Spleen (tissue), 11 donors: Measurements from ENCODE around the gene TMEM236. TPM values are rescaled to one million over a fixed set of nuclear protein-coding genes. Genes with fewer than 3 reads are reported as not detected.

Source experiments
- DNase-seq: peaks from one replicate; pipeline ENCODE4 v3.0.0-alpha.2; 2020
- H3K27ac ChIP-seq, 8 donors: fragments of 200-600 bp; sonication (generic) in 7 of 8; 1 replicate in 4 of 8; 2 replicates in 4 of 8; pipeline versions ENCODE4 v1.5.0 to v1.8.0; 2016 to 2021; ENCODE audit warnings: inconsistent platforms in 4 of 8, mild to moderate bottlenecking in 4 of 8, moderate library complexity in 1 of 8
- H3K27me3 ChIP-seq, 7 donors: fragments of 200-600 bp; sonication (generic) in 6 of 7; replicated peaks in 1 of 7; 1 replicate in 4 of 7; 2 replicates in 3 of 7; pipeline versions ENCODE4 v1.5.0 to v1.8.0; 2016 to 2021; ENCODE audit warnings: inconsistent platforms in 3 of 7, mild to moderate bottlenecking in 1 of 7
- H3K36me3 ChIP-seq, 6 donors: fragments of 200-600 bp; sonication (generic) in 5 of 6; 1 replicate in 4 of 6; 2 replicates in 2 of 6; pipeline versions ENCODE4 v1.5.0 to v1.8.0; 2016 to 2021; ENCODE audit warnings: inconsistent platforms in 2 of 6
- H3K4me1 ChIP-seq, 6 donors: fragments of 200-600 bp; sonication (generic) in 5 of 6; 1 replicate in 3 of 6; 2 replicates in 3 of 6; pipeline versions ENCODE4 v1.5.0 to v1.8.0; 2016 to 2021; ENCODE audit warnings: inconsistent platforms in 3 of 6
- H3K4me3 ChIP-seq, 8 donors: fragments of 200-600 bp; sonication (generic) in 7 of 8; 1 replicate in 4 of 8; 2 replicates in 4 of 8; pipeline versions ENCODE4 v1.5.0 to v1.8.0; 2016 to 2021; ENCODE audit warnings: inconsistent platforms in 4 of 8, mild to moderate bottlenecking in 4 of 8, moderate library complexity in 2 of 8
- H3K9me3 ChIP-seq, 8 donors: fragments of 200-600 bp; sonication (generic) in 7 of 8; 1 replicate in 4 of 8; 2 replicates in 4 of 8; pipeline versions ENCODE4 v1.5.0 to v1.8.0; 2016 to 2021; ENCODE audit warnings: inconsistent platforms in 4 of 8
- CTCF ChIP-seq, 11 experiments: fragments of 200-600 bp in 7 of 11; fragments of 450-650 bp in 4 of 11; sonication (generic) in 4 of 11; IDR thresholded peaks in 8 of 11; conservative IDR thresholded peaks in 3 of 11; 1 replicate in 7 of 11; 2 replicates in 4 of 11; pipeline versions ENCODE4 v1.4.0 to v1.8.0; 2016 to 2021; ENCODE audit warnings: antibody characterized with exemption in 11 of 11, inconsistent platforms in 4 of 11, mild to moderate bottlenecking in 1 of 11
- POLR2A ChIP-seq, 3 donors: fragments of 450-650 bp; IDR thresholded peaks; one replicate each; pipeline ENCODE4 v1.5.1; 2017; ENCODE audit warnings: antibody characterized with exemption in 3 of 3, mild to moderate bottlenecking in 1 of 3
- POLR2AphosphoS5 ChIP-seq, 3 donors: sonication (generic); formaldehyde crosslinking; IDR thresholded peaks; one replicate each; pipeline ENCODE4 v1.5.1; 2017; ENCODE audit warnings: antibody characterized with exemption in 3 of 3
- WGBS, 5 donors: extraction: QIAGEN DNeasy Blood & Tissue Kit in 3 of 5; methylation state at CpG; one replicate each; pipeline versions ENCODE4 v1.1.5 to v1.1.7; 2013 to 2018; 5-methylcytosine and 5-hydroxymethylcytosine counted together
- intact Hi-C: fragments of 100-400 bp; cut with DNase I; formaldehyde crosslinking; loops from one replicate; pipeline ENCODE4 v1.15.0; 2023; ENCODE audit warnings: low total_unique reads
- polyA plus RNA-seq, 3 donors: library from polyadenylated mRNA; stranded (reverse); fragments of 200-250 nt; gene quantifications; one replicate each; pipeline ENCODE4 v1.2.1, GENCODE V29; 2013
- total RNA-seq, 7 donors: library from RNA; depleted of rRNA in 3 of 7; stranded (reverse); fragments of >200 nt in 3 of 7; fragmentation: NEBNext Ultra II Directional in 4 of 7; extraction: Animal tissue kit (Norgen Biotek cat#: 25700) in 4 of 7; gene quantifications; one replicate each; pipeline versions ENCODE4 v1.1.0 to v1.2.1, GENCODE V29; 2016 to 2021
- donor health status: healthy with polysubstance abuse.
- donor health status: DM: no; HTN: no; CAD: no; lungs with moderate emphysema.
- donor health status: DM: no; HTN: no; CAD: no.
- donor health status: Bipolar disorder and iron deficiency.
- donor health status: healthy.
- donor health status: DM: no; HTN: no; CAD: no.
- donor health status: DM: yes; HTN: yes; CAD: no.

The TMEM236 gene
- total and polyA plus RNA-seq, 10 donors, result 0.09 to 1.9 (median 0.62) TPM

DNA sequence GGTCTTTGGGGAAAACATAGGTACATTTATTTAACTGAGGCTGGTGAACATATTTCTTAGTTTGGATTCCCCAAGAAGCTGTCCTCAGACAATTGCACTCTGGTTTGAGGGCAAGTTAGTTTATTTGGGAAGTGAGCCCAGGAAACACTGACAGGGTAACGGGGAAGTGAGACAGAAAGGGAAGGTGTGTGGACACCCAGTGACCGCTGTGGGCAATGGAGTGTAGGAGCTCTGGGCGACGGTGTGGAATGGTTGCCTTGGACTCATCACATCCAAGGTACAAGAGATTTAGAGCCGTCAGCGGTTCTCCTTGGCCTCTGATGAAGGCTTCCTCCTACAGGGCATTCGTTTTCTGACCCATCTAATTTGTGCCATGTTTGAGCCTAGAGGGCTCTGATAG, 64.2 kb downstream of the TMEM236 start:
- intact Hi-C loops, result no loop called here
- peaks cover 0 to 73% (median 11%) of the 10 kb centered on the region in 6 donors for H3K4me1 ChIP-seq
- TF ChIP-seq CTCF (IDR thresholded peaks at IDR 0.05 in 8 of 11, conservative IDR thresholded peaks at IDR 0.05 in 3 of 11) (no peak), POLR2A (IDR thresholded peaks at IDR 0.05) (no peak), POLR2AphosphoS5 (IDR thresholded peaks at IDR 0.05) (no peak)
- H3K27ac ChIP-seq, result peak overlapping the region in 7 of 8 donors; percentile 11 to 82 (median 66)
- WGBS, 5 donors, result 63 to 73% (median 67%) methylated on average over 7 of the region's 7 CpGs
- no peaks in the 10 kb centered on the region for H3K36me3 ChIP-seq
- H3K9me3 ChIP-seq, result no peaks in the 10 kb centered on the region
- no peak overlapping the region for H3K4me3 ChIP-seq
- DNase-seq, result no peak
- H3K27me3 ChIP-seq, result peaks cover 0 to 11% (median 0%) of the 10 kb centered on the region in 7 donors

DNA sequence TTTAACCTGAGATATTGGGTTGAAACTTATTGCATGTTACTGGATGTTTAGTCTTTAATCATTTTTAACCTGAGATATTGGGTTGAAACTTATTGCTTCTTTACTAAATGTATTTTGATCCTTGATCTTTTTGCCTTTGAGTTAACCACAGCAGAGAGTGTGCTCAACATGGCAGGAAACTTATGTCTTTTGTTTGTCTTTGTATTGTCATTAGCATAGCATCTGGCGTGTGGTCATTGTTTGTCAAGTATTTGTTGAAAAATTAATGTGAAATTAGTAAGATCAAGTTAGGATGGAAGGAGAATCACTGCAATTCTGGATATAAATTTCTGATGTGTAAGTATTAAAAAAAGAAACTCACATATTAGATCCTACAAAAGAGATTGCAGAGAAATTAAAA, 65.3 kb downstream of the TMEM236 start:
- intact Hi-C loops, result no loop called here
- H3K36me3 ChIP-seq, result no peaks in the 10 kb centered on the region
- H3K4me3 ChIP-seq, result no peak overlapping the region
- H3K4me1 ChIP-seq, result peaks cover 0 to 76% (median 14%) of the 10 kb centered on the region in 6 donors
- TF ChIP-seq CTCF (IDR thresholded peaks at IDR 0.05 in 8 of 11, conservative IDR thresholded peaks at IDR 0.05 in 3 of 11) (no peak), POLR2AphosphoS5 (IDR thresholded peaks at IDR 0.05) (no peak), POLR2A (IDR thresholded peaks at IDR 0.05) (no peak)
- peak overlapping the region in 6 of 8 donors; percentile 1 to 82 (median 46) for H3K27ac ChIP-seq
- DNase-seq, result no peak
- H3K9me3 ChIP-seq, result no peaks in the 10 kb centered on the region
- 58 to 71% (median 62%) methylated on average over 1 of the region's 1 CpG for WGBS, 5 donors
- peaks cover 0 to 11% (median 0%) of the 10 kb centered on the region in 7 donors for H3K27me3 ChIP-seq

GRCh38 chr10:17817790-17818189, 65.8 kb downstream of the TMEM236 start:
- Histone ChIP-seq H3K27me3 (peaks cover 0 to 8% (median 0%) of the 10 kb centered on the region in 7 donors), H3K36me3 (no peaks in the 10 kb centered on the region), H3K4me3 (no peak overlapping the region), H3K9me3 (no peaks in the 10 kb centered on the region), H3K27ac (peak overlapping the region in 4 of 8 donors; percentile 1 to 82 (median 44)), H3K4me1 (peaks cover 0 to 79% (median 14%) of the 10 kb centered on the region in 6 donors)
- intact Hi-C loops, result no loop called here
- WGBS, 5 donors, result 50 to 76% (median 68%) methylated on average over 3 of the region's 3 CpGs
- TF ChIP-seq POLR2A (IDR thresholded peaks at IDR 0.05), result no peak
- TF ChIP-seq CTCF (IDR thresholded peaks at IDR 0.05 in 8 of 11, conservative IDR thresholded peaks at IDR 0.05 in 3 of 11), result no peak
- no peak for TF ChIP-seq POLR2AphosphoS5 (IDR thresholded peaks at IDR 0.05)
- no peak for DNase-seq

DNA sequence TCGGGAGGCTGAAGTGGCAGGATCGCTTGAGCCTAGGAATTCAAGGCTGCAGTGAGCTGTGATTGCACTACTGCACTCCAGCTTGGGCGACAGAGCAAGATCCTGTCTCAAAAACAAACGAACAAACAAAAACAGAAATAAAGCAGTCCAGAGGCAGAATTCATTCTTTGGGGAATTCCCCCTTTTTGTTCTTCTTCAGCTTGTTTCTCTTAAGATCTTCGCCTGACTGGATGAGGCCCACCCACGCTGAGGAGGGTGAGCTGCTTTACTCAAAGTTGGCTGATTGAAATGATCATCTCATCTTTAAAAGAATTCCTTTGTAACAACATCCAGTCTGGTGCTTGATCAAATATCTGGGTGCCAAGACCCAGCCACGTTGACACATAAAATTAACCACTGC, 67.8 kb downstream of the TMEM236 start:
- H3K4me1 ChIP-seq, result peaks cover 0 to 68% (median 13%) of the 10 kb centered on the region in 6 donors
- H3K27me3 ChIP-seq, result no peaks in the 10 kb centered on the region
- no peak for DNase-seq
- no peaks in the 10 kb centered on the region for H3K9me3 ChIP-seq
- peak overlapping the region in 5 of 8 donors; percentile 10 to 38 (median 32) for H3K27ac ChIP-seq
- H3K4me3 ChIP-seq, result no peak overlapping the region
- H3K36me3 ChIP-seq, result no peaks in the 10 kb centered on the region
- TF ChIP-seq POLR2AphosphoS5 (IDR thresholded peaks at IDR 0.05), result no peak
- no peak for TF ChIP-seq POLR2A (IDR thresholded peaks at IDR 0.05)
- TF ChIP-seq CTCF (IDR thresholded peaks at IDR 0.05 in 8 of 11, conservative IDR thresholded peaks at IDR 0.05 in 3 of 11), result no peak
- intact Hi-C loops, result no loop called here
- 61 to 83% (median 78%) methylated on average over 7 of the region's 7 CpGs for WGBS, 5 donors
